Thymus (tissue), 11 donors: ENCODE measurements around the gene LRRC10B. TPM values are rescaled to one million over a fixed set of nuclear protein-coding genes. Genes with fewer than 3 reads are reported as not detected.

Experiments used
- DNase-seq, 9 donors: peaks; one replicate each; pipeline ENCODE4 v3.0.0-alpha.2; 2013; ENCODE audit warnings: low spot score in 9 of 9, low read depth in 6 of 9, missing footprints in 1 of 9
- H3K27ac ChIP-seq, 2 donors: one replicate each; pipeline ENCODE4 v1.5.1; 2013; ENCODE audit warnings: control low read depth in 1 of 2, low read depth in 1 of 2, low read length in 1 of 2, mild to moderate bottlenecking in 1 of 2, moderate library complexity in 1 of 2
- H3K27me3 ChIP-seq, 2 donors: one replicate each; pipeline ENCODE4 v1.5.1; 2013; ENCODE audit warnings: low read length in 1 of 2; ENCODE audit not compliant: control insufficient read depth in 2 of 2, insufficient read depth in 1 of 2
- H3K36me3 ChIP-seq, 2 donors: one replicate each; pipeline ENCODE4 v1.5.1; 2013; ENCODE audit warnings: low read length in 1 of 2, mild to moderate bottlenecking in 1 of 2, moderate library complexity in 1 of 2; ENCODE audit not compliant: control insufficient read depth in 2 of 2, insufficient read depth in 2 of 2
- H3K4me1 ChIP-seq, 2 donors: one replicate each; pipeline ENCODE4 v1.5.1; 2013; ENCODE audit warnings: low read length in 2 of 2; ENCODE audit not compliant: control insufficient read depth in 2 of 2, insufficient read depth in 2 of 2
- H3K4me3 ChIP-seq, 2 donors: one replicate each; pipeline ENCODE4 v1.5.1; 2013; ENCODE audit warnings: low read length in 2 of 2, control low read depth in 1 of 2, mild to moderate bottlenecking in 1 of 2
- H3K9me3 ChIP-seq, 2 donors: one replicate each; pipeline ENCODE4 v1.5.1; 2013; ENCODE audit warnings: low read length in 1 of 2, mild to moderate bottlenecking in 1 of 2; ENCODE audit not compliant: control insufficient read depth in 2 of 2, insufficient read depth in 1 of 2
- WGBS: extraction: QIAGEN DNeasy Blood & Tissue Kit; methylation state at CpG from one replicate; pipeline ENCODE4 v1.1.7; 2013; 5-methylcytosine and 5-hydroxymethylcytosine counted together
- polyA plus RNA-seq: library from polyadenylated mRNA; stranded (reverse); fragments of 200-250 nt; gene quantifications from one replicate; pipeline ENCODE4 v1.2.3, GENCODE V29; 2013
- total RNA-seq: library from RNA; stranded (reverse); fragments of 120-200 nt; gene quantifications from one replicate; pipeline ENCODE4 v1.2.4, GENCODE V29; 2013
- donor health status: healthy.

LRRC10B gene
- total and polyA plus RNA-seq, 2 donors, result 2.7 to 4.1 TPM

GRCh38 chr11:61532134-61533038 is 23.8 kb downstream of the LRRC10B start:
- Histone ChIP-seq H3K4me1 (no peaks in the 10 kb centered on the region), H3K27me3 (peaks cover 0 to 13% of the 10 kb centered on the region in 2 donors), H3K9me3 (no peaks in the 10 kb centered on the region), H3K27ac (no peak overlapping the region), H3K36me3 (no peaks in the 10 kb centered on the region), H3K4me3 (no peak overlapping the region)
- 79% methylated on average over 10 of the region's 10 CpGs for WGBS
- peak in 4 of 9 donors; percentile 21 to 48 (median 34) for DNase-seq

DNA sequence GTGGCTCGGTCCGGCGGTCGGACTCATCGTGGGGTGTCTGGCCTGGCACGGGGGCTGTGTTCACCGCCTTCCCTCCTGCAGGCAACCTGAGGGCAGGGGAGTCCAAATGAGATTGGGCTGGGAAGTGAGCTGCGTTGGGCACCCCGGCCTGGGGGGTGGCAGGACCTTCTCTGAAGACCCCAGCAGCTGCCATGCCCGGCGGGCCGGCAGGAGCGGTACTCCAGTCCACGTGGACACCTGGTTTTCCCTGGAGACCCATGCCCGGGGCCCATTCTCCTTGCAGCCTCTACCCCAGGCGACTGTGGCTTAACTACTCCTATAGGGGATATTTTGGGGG is 24.5 kb downstream of the LRRC10B start:
- Histone ChIP-seq H3K27me3 (peaks cover 0 to 11% of the 10 kb centered on the region in 2 donors), H3K4me3 (no peak overlapping the region), H3K4me1 (no peaks in the 10 kb centered on the region), H3K27ac (no peak overlapping the region), H3K9me3 (no peaks in the 10 kb centered on the region), H3K36me3 (no peaks in the 10 kb centered on the region)
- 93% methylated on average over 16 of the region's 16 CpGs for WGBS
- no peak for DNase-seq

GRCh38 chr11:61533401-61533800 is 24.9 kb downstream of the LRRC10B start:
- no peak for DNase-seq
- 91% methylated on average over 8 of the region's 8 CpGs for WGBS
- H3K4me1 ChIP-seq, result no peaks in the 10 kb centered on the region

DNA sequence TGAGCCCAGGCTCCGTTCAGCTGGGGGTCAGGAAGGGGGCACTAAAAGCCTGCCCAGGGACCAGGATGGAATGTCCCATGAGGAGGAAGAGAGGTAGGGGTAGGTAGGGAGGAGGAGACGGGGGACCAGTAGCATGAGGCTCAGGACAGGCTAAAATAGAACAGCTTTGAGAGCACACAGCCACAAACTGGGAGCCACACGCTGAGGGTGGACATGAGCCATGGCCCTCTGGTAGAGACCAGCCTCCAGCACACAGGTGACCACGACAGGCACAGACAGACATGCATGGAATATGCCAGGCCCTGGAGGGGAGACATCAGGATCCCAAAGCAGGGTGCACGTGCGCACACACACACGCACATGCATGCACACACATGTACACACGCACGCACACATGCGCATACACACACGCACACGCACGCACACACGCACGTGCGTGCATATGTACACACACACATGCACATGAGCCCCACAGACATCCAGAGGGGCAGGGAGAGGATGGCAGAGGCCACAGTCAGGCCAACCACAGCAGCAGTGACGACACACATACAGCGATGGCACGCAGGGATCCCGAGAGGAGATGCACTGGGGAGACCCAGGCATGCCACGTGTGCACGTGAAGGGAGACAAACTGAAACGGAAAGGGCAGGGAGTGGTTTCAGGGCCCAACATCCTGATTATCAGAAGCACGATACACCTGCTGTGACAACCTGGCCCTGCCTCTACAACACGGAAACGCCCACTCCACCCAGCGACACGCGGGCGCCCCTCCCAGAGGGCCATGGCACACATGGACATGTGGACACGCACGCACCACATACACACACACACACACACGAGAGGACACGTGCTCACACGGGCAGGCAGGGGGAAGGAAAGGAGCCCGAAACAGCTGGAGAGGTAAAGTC is 25.7 kb downstream of the LRRC10B start:
- no peaks in the 10 kb centered on the region for H3K36me3 ChIP-seq
- WGBS, result 87% methylated on average over 36 of the region's 36 CpGs

More at GRCh38 chr11:61533401-61533800, 24.9 kb downstream of the LRRC10B start:
- Histone ChIP-seq H3K27me3 (peaks cover 0 to 11% of the 10 kb centered on the region in 2 donors), H3K36me3 (no peaks in the 10 kb centered on the region), H3K9me3 (no peaks in the 10 kb centered on the region), H3K27ac (no peak overlapping the region), H3K4me3 (no peak overlapping the region)

GRCh38 chr11:61534933-61535839 is 26.6 kb downstream of the LRRC10B start:
- Histone ChIP-seq H3K4me3 (no peak overlapping the region), H3K4me1 (no peaks in the 10 kb centered on the region), H3K27me3 (peaks cover 0 to 9% of the 10 kb centered on the region in 2 donors), H3K9me3 (no peaks in the 10 kb centered on the region), H3K36me3 (no peaks in the 10 kb centered on the region), H3K27ac (no peak overlapping the region)
- 84% methylated on average over 32 of the region's 32 CpGs for WGBS
- DNase-seq, result no peak

More for the DNA sequence above, 25.7 kb downstream of the LRRC10B start:
- Histone ChIP-seq H3K4me3 (no peak overlapping the region), H3K27me3 (peaks cover 0 to 11% of the 10 kb centered on the region in 2 donors), H3K9me3 (no peaks in the 10 kb centered on the region), H3K4me1 (no peaks in the 10 kb centered on the region), H3K27ac (no peak overlapping the region)
- no peak for DNase-seq

DNA sequence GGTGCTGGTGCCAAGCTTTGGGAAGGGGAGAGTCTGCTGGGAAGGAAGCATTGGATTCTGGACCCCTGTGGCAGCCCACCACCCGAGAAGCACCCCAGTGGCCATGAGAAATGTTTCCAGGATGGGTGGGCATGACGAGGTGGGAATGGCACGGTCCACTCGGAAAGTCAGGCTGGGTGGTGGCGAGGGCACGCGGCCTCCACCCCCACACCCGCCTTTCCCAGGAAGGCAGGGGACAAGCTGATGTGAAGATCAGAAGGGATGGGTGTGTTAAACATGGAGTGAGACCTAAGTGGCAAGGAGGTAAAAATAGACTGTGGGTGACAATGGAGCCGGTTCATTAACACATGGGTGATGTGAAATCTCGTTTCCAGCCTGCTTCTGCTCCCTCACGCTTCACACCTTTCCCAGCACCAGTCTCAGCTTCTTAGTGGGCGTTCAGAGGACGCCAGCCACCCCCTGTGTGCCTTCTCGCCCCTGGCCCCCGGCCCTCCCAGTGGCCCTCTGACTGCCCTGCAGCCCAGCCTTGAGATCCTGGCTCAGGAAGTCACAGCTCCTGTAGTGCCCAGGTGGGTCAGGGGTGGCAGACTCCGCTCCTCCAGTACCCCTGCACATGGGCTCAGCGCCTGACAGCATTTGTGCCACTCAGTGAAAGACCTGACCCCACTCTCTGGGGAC is 27.6 kb downstream of the LRRC10B start:
- Histone ChIP-seq H3K4me1 (no peaks in the 10 kb centered on the region), H3K27ac (no peak overlapping the region), H3K9me3 (no peaks in the 10 kb centered on the region), H3K4me3 (no peak overlapping the region), H3K36me3 (no peaks in the 10 kb centered on the region), H3K27me3 (peaks cover 0 to 11% of the 10 kb centered on the region in 2 donors)
- DNase-seq, result no peak
- WGBS, result 85% methylated on average over 17 of the region's 17 CpGs

- WGBS, result 84% methylated on average over 2 of the region's 2 CpGs
- no peak overlapping the region for H3K4me3 ChIP-seq
- no peak for DNase-seq
- H3K27me3 ChIP-seq, result peaks cover 0 to 14% of the 10 kb centered on the region in 2 donors
- no peaks in the 10 kb centered on the region for H3K4me1 ChIP-seq
- no peaks in the 10 kb centered on the region for H3K36me3 ChIP-seq
- H3K27ac ChIP-seq, result no peak overlapping the region
- H3K9me3 ChIP-seq, result no peaks in the 10 kb centered on the region
Measured at GRCh38 chr11:61536676-61537270, 28.2 kb downstream of the LRRC10B start.

- Histone ChIP-seq H3K4me3 (no peak overlapping the region), H3K27ac (no peak overlapping the region), H3K27me3 (peaks cover 0 to 17% of the 10 kb centered on the region in 2 donors), H3K36me3 (no peaks in the 10 kb centered on the region), H3K9me3 (no peaks in the 10 kb centered on the region), H3K4me1 (no peaks in the 10 kb centered on the region)
- DNase-seq, result no peak
- WGBS, result 96% methylated on average over 8 of the region's 8 CpGs
Measured at GRCh38 chr11:61537326-61537725, 28.8 kb downstream of the LRRC10B start.
